Measurements from ENCODE around the gene TSPAN1. TPM values are rescaled to one million over a fixed set of nuclear protein-coding genes. Genes with fewer than 3 reads are reported as not detected.

TSPAN1 gene
- total RNA-seq, 4 donors from 2014 or later = 2.1 to 7.8 (median 3.3) TPM

DNA sequence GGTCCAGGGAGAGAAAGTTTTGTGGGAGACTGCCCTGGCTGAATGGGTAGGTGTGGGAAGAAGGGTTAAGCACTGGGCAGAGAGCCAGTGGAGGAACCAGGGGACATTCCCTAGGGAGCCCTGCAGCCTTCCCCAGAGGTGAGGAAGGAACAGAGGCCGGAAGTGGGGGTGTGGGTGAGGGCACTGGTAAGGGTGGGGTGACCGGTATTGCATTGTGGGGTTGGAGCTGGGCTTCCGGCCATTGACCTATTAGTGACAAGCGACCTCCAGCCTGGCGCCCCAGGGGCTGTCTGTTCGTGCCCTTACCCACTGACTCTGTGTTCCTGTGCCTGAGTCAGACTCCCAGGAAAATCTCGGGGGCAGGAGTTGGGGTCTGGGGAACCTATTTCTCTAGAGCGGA lies 3.5 kb upstream of the TSPAN1 start:
- peaks cover 61% of the 10 kb centered on the region for H3K4me1 ChIP-seq
- no peak for TF ChIP-seq CTCF (IDR thresholded peaks at IDR 0.05)
- TF ChIP-seq POLR2A (IDR thresholded peaks at IDR 0.05) = no peak
- no peak for TF ChIP-seq EP300 (IDR thresholded peaks at IDR 0.05)
- no peak for TF ChIP-seq POLR2AphosphoS5 (IDR thresholded peaks at IDR 0.05)
- no peaks in the 10 kb centered on the region for H3K36me3 ChIP-seq
- H3K27me3 ChIP-seq = peaks cover 2% of the 10 kb centered on the region
- no peak overlapping the region for H3K4me3 ChIP-seq
- H3K9me3 ChIP-seq = no peaks in the 10 kb centered on the region
- WGBS = 100% methylated on average over 1 of the region's 8 CpGs
- H3K27ac ChIP-seq = peak overlapping the region; percentile 63
- no peak for DNase-seq (ENCODE audit: low spot score in 2 of 2)

GRCh38 chr1:46171871-46172270 lies 3.0 kb upstream of the TSPAN1 start:
- H3K4me3 ChIP-seq = no peak overlapping the region
- peaks cover 56% of the 10 kb centered on the region for H3K4me1 ChIP-seq
- WGBS = 35% methylated on average over 5 of the region's 6 CpGs
- no peaks in the 10 kb centered on the region for H3K36me3 ChIP-seq
- TF ChIP-seq POLR2A (IDR thresholded peaks at IDR 0.05) = no peak
- no peak for DNase-seq (ENCODE audit: low spot score in 2 of 2)
- no peaks in the 10 kb centered on the region for H3K27me3 ChIP-seq
- peak overlapping the region; percentile 63 for H3K27ac ChIP-seq
- H3K9me3 ChIP-seq = no peaks in the 10 kb centered on the region

- Histone ChIP-seq H3K4me1 (peaks cover 51% of the 10 kb centered on the region), H3K27me3 (no peaks in the 10 kb centered on the region), H3K4me3 (no peak overlapping the region), H3K27ac (peak overlapping the region; percentile 63), H3K36me3 (no peaks in the 10 kb centered on the region), H3K9me3 (no peaks in the 10 kb centered on the region)
- TF ChIP-seq POLR2AphosphoS5 (IDR thresholded peaks at IDR 0.05) (no peak), CTCF (IDR thresholded peaks at IDR 0.05) (no peak), EP300 (IDR thresholded peaks at IDR 0.05) (no peak), POLR2A (IDR thresholded peaks at IDR 0.05) (no peak)
- 77% methylated on average over 4 of the region's 4 CpGs for WGBS
- DNase-seq (ENCODE audit: low spot score in 2 of 2) = no peak
Measured at GRCh38 chr1:46172321-46172720, 2.6 kb upstream of the TSPAN1 start.

- H3K27me3 ChIP-seq = no peaks in the 10 kb centered on the region
- no peak for DNase-seq (ENCODE audit: low spot score in 2 of 2)
- H3K27ac ChIP-seq = peak overlapping the region; percentile 73
- peaks cover 46% of the 10 kb centered on the region for H3K4me1 ChIP-seq
- no peak overlapping the region for H3K4me3 ChIP-seq
- H3K9me3 ChIP-seq = no peaks in the 10 kb centered on the region
- TF ChIP-seq POLR2AphosphoS5 (IDR thresholded peaks at IDR 0.05) (no peak), POLR2A (IDR thresholded peaks at IDR 0.05) (no peak), EP300 (IDR thresholded peaks at IDR 0.05) (no peak), CTCF (IDR thresholded peaks at IDR 0.05) (no peak)
- H3K36me3 ChIP-seq = no peaks in the 10 kb centered on the region
- WGBS = 44% methylated on average over 4 of the region's 4 CpGs
Measured at GRCh38 chr1:46173361-46173856, 1.5 kb upstream of the TSPAN1 start.

- H3K9me3 ChIP-seq = no peaks in the 10 kb centered on the region
- no peak for TF ChIP-seq POLR2A (IDR thresholded peaks at IDR 0.05)
- no peak for TF ChIP-seq POLR2AphosphoS5 (IDR thresholded peaks at IDR 0.05)
- no peak for TF ChIP-seq EP300 (IDR thresholded peaks at IDR 0.05)
- TF ChIP-seq CTCF (IDR thresholded peaks at IDR 0.05) = no peak
- H3K36me3 ChIP-seq = no peaks in the 10 kb centered on the region
- DNase-seq (ENCODE audit: low spot score in 2 of 2) = no peak
- H3K4me1 ChIP-seq = peaks cover 55% of the 10 kb centered on the region
- H3K27me3 ChIP-seq = no peaks in the 10 kb centered on the region
- H3K4me3 ChIP-seq = no peak overlapping the region
- peak overlapping the region; percentile 73 for H3K27ac ChIP-seq
- 82% methylated on average over 3 of the region's 3 CpGs for WGBS
Measured at GRCh38 chr1:46175243-46175642, 356 bp downstream of the TSPAN1 start.
